ENCODE data around the gene NUTF2.

The NUTF2 gene

GRCh38 chr16:67814567-67814966, 32.2 kb upstream of the NUTF2 start:
- Mint-ChIP-seq H3K27me3 (ENCODE audit: low read depth, poor library complexity) (peaks cover 3% of the 10 kb centered on the region), H3K9me3 (no peaks in the 10 kb centered on the region), H3K4me1 (no peaks in the 10 kb centered on the region), H3K4me3 (no peak overlapping the region), H3K27ac (no peak overlapping the region), H3K36me3 (ENCODE audit: low read depth) (no peaks in the 10 kb centered on the region)
- DNase-seq, result no peak
- TF ChIP-seq CTCF (IDR thresholded peaks at IDR 0.05), result no peak

DNA sequence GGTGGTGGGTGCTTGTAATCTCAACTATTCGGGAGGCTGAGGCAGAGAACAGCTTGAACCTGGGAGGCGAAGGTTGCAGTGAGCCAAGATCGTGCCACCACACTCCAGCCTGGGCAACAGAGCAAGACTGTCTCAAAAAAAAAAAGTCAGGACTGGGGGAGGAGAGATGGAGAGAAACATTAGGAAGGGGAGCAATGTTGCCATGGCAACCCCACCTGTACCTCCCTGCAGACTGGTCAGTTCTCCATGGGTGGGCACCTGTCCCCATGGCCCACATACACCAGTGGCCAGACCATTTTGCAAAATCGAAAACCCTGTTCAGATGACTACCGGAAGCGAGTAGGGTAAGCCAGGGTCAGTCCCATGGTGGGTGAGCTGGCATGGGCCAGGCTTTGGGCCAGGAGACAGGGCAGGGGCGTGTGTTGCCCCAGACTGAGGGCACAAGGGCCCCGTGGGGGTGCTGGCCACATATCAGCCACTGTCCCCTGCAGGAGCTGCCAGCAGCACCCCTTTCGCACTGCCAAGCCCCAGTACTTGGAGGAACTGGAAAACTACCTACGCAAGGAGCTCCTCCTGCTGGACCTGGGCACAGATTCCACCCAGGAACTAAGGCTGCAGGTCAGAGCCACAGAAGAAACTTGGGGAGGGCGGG, 26.0 kb upstream of the NUTF2 start:
- peaks cover 4% of the 10 kb centered on the region for H3K36me3 Mint-ChIP-seq (ENCODE audit: low read depth)
- no peak overlapping the region for H3K27ac Mint-ChIP-seq
- H3K27me3 Mint-ChIP-seq (ENCODE audit: low read depth, poor library complexity), result peaks cover 3% of the 10 kb centered on the region
- no peaks in the 10 kb centered on the region for H3K9me3 Mint-ChIP-seq
- no peak for DNase-seq
- no peak overlapping the region for H3K4me3 Mint-ChIP-seq
- H3K4me1 Mint-ChIP-seq, result no peaks in the 10 kb centered on the region
- no peak for TF ChIP-seq CTCF (IDR thresholded peaks at IDR 0.05)

- no peaks in the 10 kb centered on the region for H3K4me1 Mint-ChIP-seq
- no peak for TF ChIP-seq CTCF (IDR thresholded peaks at IDR 0.05)
- DNase-seq, result no peak
- H3K27ac Mint-ChIP-seq, result no peak overlapping the region
- H3K36me3 Mint-ChIP-seq (ENCODE audit: low read depth), result peaks cover 11% of the 10 kb centered on the region
- peaks cover 3% of the 10 kb centered on the region for H3K27me3 Mint-ChIP-seq (ENCODE audit: low read depth, poor library complexity)
- no peak overlapping the region for H3K4me3 Mint-ChIP-seq
- H3K9me3 Mint-ChIP-seq, result no peaks in the 10 kb centered on the region
Measured at GRCh38 chr16:67822511-67822910, 24.2 kb upstream of the NUTF2 start.

GRCh38 chr16:67825119-67825518, 21.6 kb upstream of the NUTF2 start:
- Mint-ChIP-seq H3K36me3 (ENCODE audit: low read depth) (peaks cover 17% of the 10 kb centered on the region), H3K9me3 (no peaks in the 10 kb centered on the region), H3K4me1 (no peaks in the 10 kb centered on the region), H3K27ac (peak overlapping the region; percentile 77), H3K27me3 (ENCODE audit: low read depth, poor library complexity) (peaks cover 3% of the 10 kb centered on the region), H3K4me3 (no peak overlapping the region)
- no peak for DNase-seq
- no peak for TF ChIP-seq CTCF (IDR thresholded peaks at IDR 0.05)

DNA sequence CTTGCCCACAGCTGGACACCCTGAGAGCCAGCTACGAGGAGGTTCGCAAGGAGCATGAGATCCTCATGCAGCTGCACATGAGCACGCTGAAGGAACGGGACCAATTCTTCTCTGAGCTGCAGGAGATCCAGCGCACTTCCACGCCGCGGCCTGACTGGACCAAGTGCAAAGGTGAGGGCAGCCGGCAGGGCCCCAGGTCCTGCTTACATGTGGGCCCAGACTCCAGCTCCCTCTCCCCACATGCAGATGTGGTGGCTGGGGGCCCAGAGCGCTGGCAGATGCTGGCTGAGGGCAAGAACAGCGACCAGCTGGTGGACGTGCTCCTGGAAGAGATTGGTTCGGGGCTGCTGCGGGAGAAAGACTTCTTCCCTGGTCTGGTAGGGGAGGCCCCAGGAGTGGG, 20.8 kb upstream of the NUTF2 start:
- no peaks in the 10 kb centered on the region for H3K9me3 Mint-ChIP-seq

More for the DNA sequence above, 20.8 kb upstream of the NUTF2 start:
- Mint-ChIP-seq H3K4me3 (no peak overlapping the region), H3K4me1 (no peaks in the 10 kb centered on the region), H3K27ac (no peak overlapping the region), H3K36me3 (ENCODE audit: low read depth) (peaks cover 23% of the 10 kb centered on the region), H3K27me3 (ENCODE audit: low read depth, poor library complexity) (peaks cover 3% of the 10 kb centered on the region)
- no peak for TF ChIP-seq CTCF (IDR thresholded peaks at IDR 0.05)
- DNase-seq, result no peak
